HCT116 (cell line): ENCODE results near the gene BNC2. TPM values are rescaled to one million over a fixed set of nuclear protein-coding genes. Genes with fewer than 3 reads are reported as not detected.

Experiments
- ATAC-seq: fragments of 200-7000 bp; cut with Tn5 transposase; 2 replicates; pipeline ENCODE4 v1.9.1; 2020; ENCODE audit warnings: mild to moderate bottlenecking, moderate library complexity
- BruUV-seq: library from RNA; stranded (reverse); fragments of 400-500 nt; replicated peaks from 2 replicates; lab custom pipeline; 2021; lab: Mats Ljungman, UMichigan
- CTCF ChIA-PET: fragments of 300-600 bp; sonication (Branson Sonifier 250); formaldehyde crosslinking; loops from one replicate; lab custom pipeline; 2021; ENCODE audit warnings: antibody characterized with exemption; lab: Charles Lee
- POLR2A ChIA-PET: fragments of 300-600, 350-600 bp; sonication (Branson Sonifier 250); formaldehyde crosslinking; loops from one replicate; lab custom pipeline; 2021; ENCODE audit warnings: antibody characterized with exemption; lab: Charles Lee
- RAD21 ChIA-PET, 2 experiments: fragments of 300-600 bp; sonication (Branson Sonifier 250); formaldehyde crosslinking; loops; one replicate each; lab custom pipeline; 2023; ENCODE audit warnings: low total read pairs in 2 of 2; ENCODE audit not compliant: uncharacterized antibody in 2 of 2, unreplicated experiment in 2 of 2, low non-redundant PET in 1 of 2; lab: Charles Lee
- DNase-seq: peaks from one replicate; pipeline ENCODE4 v3.0.0-alpha.2; 2010; ENCODE audit warnings: low read depth, low spot score
- H2AFZ ChIP-seq: fragments of 200-600 bp; shearing (Covaris generic), sonication (generic); 2 replicates; pipeline ENCODE4 v1.6.1; 2017; ENCODE audit warnings: low read depth, mixed run types, mixed read lengths, antibody characterized with exemption, low read length; ENCODE audit not compliant: poor library complexity, severe bottlenecking
- H3K27ac ChIP-seq: 2 replicates; pipeline ENCODE4 v1.5.1; 2012; ENCODE audit warnings: low read depth, low read length
- H3K27me3 ChIP-seq: fragments of 200-600 bp; sonication (generic); 2 replicates; pipeline ENCODE4 v1.6.1; 2016; ENCODE audit warnings: mixed run types, low read length, mixed read lengths; ENCODE audit not compliant: insufficient read depth
- H3K36me3 ChIP-seq, 2 experiments: fragments of 200-500 bp in 1 of 2; fragments of 200-600 bp in 1 of 2; sonication (Bioruptor generic) in 1 of 2; sonication (generic) in 1 of 2; 2 replicates each; pipeline versions ENCODE4 v1.5.1 to v1.6.1; 2014 to 2016; ENCODE audit warnings: low read length in 2 of 2, inconsistent platforms in 1 of 2, mixed read lengths in 1 of 2, mixed run types in 1 of 2; ENCODE audit not compliant: insufficient read depth in 2 of 2, control insufficient read depth in 1 of 2
- H3K4me1 ChIP-seq, 2 experiments: fragments of 200-600 bp in 1 of 2; sonication (generic) in 1 of 2; 2 replicates each; pipeline versions ENCODE4 v1.5.1 to v1.6.1; 2012 to 2017; ENCODE audit warnings: low read length in 2 of 2, inconsistent platforms in 1 of 2, mild to moderate bottlenecking in 1 of 2, mixed read lengths in 1 of 2, mixed run types in 1 of 2, moderate library complexity in 1 of 2; ENCODE audit not compliant: insufficient read depth in 2 of 2, control insufficient read depth in 1 of 2
- H3K4me2 ChIP-seq: fragments of 200-600 bp; sonication (generic); 2 replicates; pipeline ENCODE4 v1.6.1; 2017; ENCODE audit warnings: mixed run types, low read length, mixed read lengths
- H3K4me3 ChIP-seq, 2 experiments: fragments of 200-600 bp in 1 of 2; sonication (generic) in 1 of 2; replicated peaks in 1 of 2; 2 replicates each; pipeline ENCODE4 v1.5.1; 2011 to 2016; ENCODE audit warnings: low read length in 2 of 2, control low read depth in 1 of 2, low read depth in 1 of 2, mild to moderate bottlenecking in 1 of 2, mixed read lengths in 1 of 2, mixed run types in 1 of 2
- H3K79me2 ChIP-seq: fragments of 200-600 bp; sonication (generic); 2 replicates; pipeline ENCODE4 v1.6.1; 2017; ENCODE audit warnings: mild to moderate bottlenecking, mixed run types, low read length, moderate library complexity, mixed read lengths; ENCODE audit not compliant: insufficient read depth
- H3K9ac ChIP-seq: fragments of 200-600 bp; sonication (generic); 2 replicates; pipeline ENCODE4 v1.6.1; 2016; ENCODE audit warnings: low read length, mixed read lengths
- H3K9me2 ChIP-seq: fragments of 200-600 bp; sonication (generic), shearing (Covaris generic); 2 replicates; pipeline ENCODE4 v1.6.1; 2017; ENCODE audit warnings: mixed run types, mild to moderate bottlenecking, moderate library complexity; ENCODE audit not compliant: insufficient read depth
- H3K9me3 ChIP-seq, 2 experiments: fragments of 200-500 bp in 1 of 2; fragments of 200-600 bp in 1 of 2; sonication (Bioruptor generic) in 1 of 2; sonication (generic) in 1 of 2; 2 replicates each; pipeline ENCODE4 v1.6.1; 2014 to 2017; ENCODE audit warnings: low read length in 2 of 2, mixed read lengths in 2 of 2, inconsistent platforms in 1 of 2, low read depth in 1 of 2, mild to moderate bottlenecking in 1 of 2, mixed run types in 1 of 2, moderate library complexity in 1 of 2; ENCODE audit not compliant: control insufficient read depth in 1 of 2, insufficient read depth in 1 of 2
- H4K20me1 ChIP-seq: fragments of 200-600 bp; sonication (generic), shearing (Covaris generic); 2 replicates; pipeline ENCODE4 v1.6.1; 2017; ENCODE audit warnings: mixed run types, mild to moderate bottlenecking, moderate library complexity; ENCODE audit not compliant: insufficient read depth
- ATF3 ChIP-seq: IDR thresholded peaks from 2 replicates; pipeline ENCODE4 v1.6.1; 2012
- CBX3 ChIP-seq: IDR thresholded peaks from 2 replicates; pipeline ENCODE4 v1.6.1; 2012; ENCODE audit warnings: low read depth
- CTCF ChIP-seq, 3 experiments: fragments of 200-600 bp in 1 of 3; sonication (generic) in 1 of 3; IDR thresholded peaks in 2 of 3; conservative IDR thresholded peaks in 1 of 3; 2 replicates each; pipeline ENCODE4 v1.5.1; 2012 to 2017; ENCODE audit warnings: low read depth in 2 of 3, low read length in 2 of 3, antibody characterized with exemption in 1 of 3, borderline replicate concordance in 1 of 3, control low read depth in 1 of 3, mild to moderate bottlenecking in 1 of 3, mixed read lengths in 1 of 3, mixed run types in 1 of 3, moderate library complexity in 1 of 3; ENCODE audit not compliant: insufficient read depth in 1 of 3
- ELF1 ChIP-seq: IDR thresholded peaks from 2 replicates; pipeline ENCODE4 v1.6.1; 2012; ENCODE audit warnings: low read depth, borderline replicate concordance
- EZH2 ChIP-seq: fragments of 200-600 bp; sonication (generic); IDR thresholded peaks from 2 replicates; pipeline ENCODE4 v1.6.1; 2017; ENCODE audit warnings: antibody characterized with exemption, mixed run types
- EZH2phosphoT487 ChIP-seq: fragments of 200-600 bp; IDR thresholded peaks from 2 replicates; pipeline ENCODE4 v1.6.1; 2018; ENCODE audit warnings: antibody characterized with exemption, borderline replicate concordance
- MAX ChIP-seq: IDR thresholded peaks from 2 replicates; pipeline ENCODE4 v1.6.1; 2012
- REST ChIP-seq: IDR thresholded peaks from 2 replicates; pipeline ENCODE4 v1.6.1; 2012; ENCODE audit warnings: low read depth
- SIN3A ChIP-seq: IDR thresholded peaks from 2 replicates; pipeline ENCODE4 v1.6.1; 2012; ENCODE audit warnings: low read depth
- SRF ChIP-seq: IDR thresholded peaks from 2 replicates; pipeline ENCODE4 v1.6.1; 2012; ENCODE audit warnings: low read depth
- TCF7L2 ChIP-seq: IDR thresholded peaks from 2 replicates; pipeline ENCODE4 v1.7.0; 2011; ENCODE audit warnings: borderline replicate concordance, inconsistent platforms; ENCODE audit not compliant: insufficient read depth, insufficient read length; ENCODE audit errors: extremely low read depth
- ZBTB33 ChIP-seq: IDR thresholded peaks from 2 replicates; pipeline ENCODE4 v1.6.1; 2011; ENCODE audit warnings: mild to moderate bottlenecking, low read length, moderate library complexity; ENCODE audit not compliant: insufficient replicate concordance; ENCODE audit errors: extremely low read depth
- intact Hi-C: fragments of 100-400 bp; cut with micrococcal nuclease; formaldehyde crosslinking; loops from 2 replicates; pipeline ENCODE4 v1.10.0; 2022
- total RNA-seq: library from RNA; stranded (reverse); gene quantifications from one replicate; pipeline ENCODE4 v1.2.1, GENCODE V29; 2021; ENCODE audit not compliant: unreplicated experiment

The BNC2 gene
- total RNA-seq, 1 experiment from 2014 or later, result 0.37 TPM

GRCh38 chr9:16672501-16672900 is 198.0 kb downstream of the BNC2 start (continued):
- no peak for TF ChIP-seq ZBTB33
- TF ChIP-seq ATF3, result no peak
- TF ChIP-seq SRF, result no peak
- no peak for TF ChIP-seq EZH2
- TF ChIP-seq CBX3, result no peak
- no peak for TF ChIP-seq ELF1
- TF ChIP-seq, all 23 proteins: peak for 0

- H3K4me3 ChIP-seq, result no peak overlapping the region
- no peaks in the 10 kb centered on the region for H3K4me1 ChIP-seq
- H3K9me3 ChIP-seq, result no peaks in the 10 kb centered on the region
- H3K9ac ChIP-seq, result no peak overlapping the region
- no TSS peak for BruUV-seq
- H3K27me3 ChIP-seq, result peaks cover 4% of the 10 kb centered on the region; the same call in 1 of the 2 replicates
- ATAC-seq, result no peak
- H3K4me2 ChIP-seq, result no peak overlapping the region
- no peaks in the 10 kb centered on the region for H3K36me3 ChIP-seq
- no peaks in the 10 kb centered on the region for H3K9me2 ChIP-seq
- H3K27ac ChIP-seq, result no peak overlapping the region
- POLR2A ChIA-PET, result no interaction called here
- RAD21 ChIA-PET, result no interaction called here
- DNase-seq, result no peak
- CTCF ChIA-PET, result no interaction called here
- no peak overlapping the region for H2AFZ ChIP-seq
- no peaks in the 10 kb centered on the region for H4K20me1 ChIP-seq
- intact Hi-C loops, result no loop called here
- H3K79me2 ChIP-seq, result no peaks in the 10 kb centered on the region
- TF ChIP-seq TCF7L2 (no peak), ELF1 (no peak), CTCF (IDR thresholded peaks at IDR 0.05 in 2 of 3, conservative IDR thresholded peaks at IDR 0.05 in 1 of 3; ENCODE audit: borderline replicate concordance in 1 of 3, insufficient read depth in 1 of 3, low read depth in 2 of 3, low read length in 2 of 3) (no peak), MAX (no peak), SRF (no peak), REST (no peak), EZH2phosphoT487 (no peak), ZBTB33 (no peak), ATF3 (no peak), SIN3A (no peak)
These were observed 198.8 kb downstream of the BNC2 start for GRCh38 chr9:16671591-16672137.
